Sciatic nerve (tissue), 2 donors: Measurements from ENCODE around the gene TMEM126A. TPM values are rescaled to one million over a fixed set of nuclear protein-coding genes. Genes with fewer than 3 reads are reported as not detected.
A peak's percentile ranks its signal among the peaks of the same experiment; 100 is the strongest.
"Not testable (repeated sequence)": the region's sequence is repeated elsewhere in the genome, so short reads cannot be mapped to it uniquely, and the experiment has no call there.

Source experiments
- ATAC-seq: fragments of 200-7000 bp; cut with Tn5 transposase; one replicate; pipeline ENCODE4 v1.9.1; 2020; ENCODE audit warnings: mild to moderate bottlenecking, moderate library complexity
- DNase-seq: peaks from one replicate; pipeline ENCODE4 v3.0.0-alpha.2; 2020; ENCODE audit warnings: low spot score
- intact Hi-C: fragments of 100-400 bp; cut with DNase I; formaldehyde crosslinking; loops from one replicate; pipeline ENCODE4 v1.14.2; 2022
- total RNA-seq: library from RNA; stranded (reverse); fragmentation: NEBNext Ultra II Directional; extraction: Animal tissue kit (Norgen Biotek cat#: 25700); gene quantifications from one replicate; pipeline ENCODE4 v1.2.1, GENCODE V29; 2021
- donor health status: DM: no; HTN: no; CAD: no.
- donor health status: DM: no; HTN: no; CAD: no.

The TMEM126A gene
- 23.3 TPM for total RNA-seq

DNA sequence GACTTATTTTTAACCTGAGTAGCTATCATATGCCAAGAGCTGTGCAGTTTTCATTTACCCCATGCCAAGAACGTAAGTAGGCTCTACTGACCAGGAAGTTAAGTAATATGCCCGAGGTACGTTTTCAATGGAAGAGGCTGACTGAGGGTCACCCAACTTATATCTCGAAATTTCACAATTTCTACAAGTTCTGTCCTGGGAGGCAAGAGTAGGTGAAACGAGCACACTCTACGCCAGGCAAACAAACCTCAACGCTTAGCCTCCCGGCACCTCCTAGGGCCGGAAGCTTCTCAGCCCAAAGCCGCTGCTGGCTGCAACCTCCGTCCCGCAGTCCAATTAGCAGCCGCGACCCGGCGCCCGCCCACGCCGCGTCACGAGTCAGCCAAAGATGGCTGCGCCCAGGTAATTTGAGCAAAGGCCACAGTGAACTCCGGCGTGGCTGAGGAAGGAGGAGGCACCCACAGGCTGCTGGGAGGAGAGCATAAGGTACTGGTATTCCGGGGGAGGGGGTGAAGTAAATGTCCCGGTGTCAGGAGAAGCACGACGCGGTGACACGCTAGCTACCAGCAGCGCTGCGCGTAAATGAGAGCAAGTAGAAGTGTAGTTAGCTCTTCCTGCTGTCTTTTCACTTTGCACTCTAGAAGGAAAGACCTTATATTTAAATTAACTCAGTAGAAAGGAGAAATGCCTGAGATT is at the start of gene TMEM126A:
Gene TMEM126A, plus strand, starts transcription at position 364 of the 696 bp plus-strand sequence. CDS start 2,289 bp downstream, outside the sequence.
- ATAC-seq (peak; percentile 100), DNase-seq (peak; percentile 92)
- intact Hi-C loops: no loop called here

DNA sequence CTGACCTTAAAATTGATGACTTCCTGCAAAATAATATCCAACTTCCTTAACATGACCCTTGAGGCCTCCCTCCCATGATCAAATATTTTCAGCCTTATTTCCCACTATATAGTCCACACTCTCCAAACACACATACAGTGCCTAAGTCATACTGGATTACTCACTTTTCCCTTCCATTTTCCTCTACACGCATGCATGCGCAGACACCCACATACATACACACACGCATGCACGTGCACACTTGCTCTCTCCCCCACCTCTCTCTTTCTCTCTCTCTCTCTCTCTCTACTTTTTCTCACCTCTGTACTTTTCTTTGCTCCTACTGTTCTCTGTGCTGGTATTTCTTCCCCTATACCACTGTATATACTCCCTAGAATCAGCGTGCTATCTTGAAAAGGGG is 48.7 kb upstream of the TMEM126A start:
- DNase-seq: no peak
- intact Hi-C loops: no loop called here

DNA sequence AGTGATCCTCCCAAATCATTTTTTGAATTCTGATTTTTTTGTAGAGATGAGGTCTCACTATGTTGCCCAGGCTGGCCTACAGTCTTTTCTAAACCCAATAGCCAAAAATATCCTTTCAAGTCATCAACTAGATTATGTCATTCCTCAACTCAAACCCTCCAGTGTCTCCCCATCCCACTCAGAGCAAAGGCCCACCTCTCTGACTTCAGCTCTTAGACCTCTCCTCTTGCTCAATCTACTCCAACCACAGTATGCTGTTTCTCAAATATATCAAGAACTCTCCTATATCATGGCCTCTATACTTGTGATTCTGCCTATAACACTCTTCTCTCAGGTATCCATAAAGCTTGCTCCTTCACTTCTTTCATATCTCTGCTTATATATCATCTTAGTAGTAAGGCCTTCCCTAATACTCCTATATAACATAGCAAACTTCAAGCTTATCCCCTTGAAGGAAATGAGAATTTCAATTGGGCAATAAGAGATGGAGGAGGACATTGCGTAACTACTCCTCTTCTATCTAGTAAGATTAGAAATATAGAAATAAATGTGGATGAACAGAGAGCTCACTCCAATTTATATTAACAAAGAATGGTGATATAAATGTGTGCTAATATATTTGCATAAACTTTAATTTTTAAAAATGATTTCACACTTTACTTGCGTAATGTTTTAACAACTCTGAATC is 45.1 kb upstream of the TMEM126A start:
- DNase-seq (no peak), ATAC-seq (no peak)
- intact Hi-C loops: no loop called here

More for the DNA sequence above, 48.7 kb upstream of the TMEM126A start:
- peak; percentile 10 for ATAC-seq

DNA sequence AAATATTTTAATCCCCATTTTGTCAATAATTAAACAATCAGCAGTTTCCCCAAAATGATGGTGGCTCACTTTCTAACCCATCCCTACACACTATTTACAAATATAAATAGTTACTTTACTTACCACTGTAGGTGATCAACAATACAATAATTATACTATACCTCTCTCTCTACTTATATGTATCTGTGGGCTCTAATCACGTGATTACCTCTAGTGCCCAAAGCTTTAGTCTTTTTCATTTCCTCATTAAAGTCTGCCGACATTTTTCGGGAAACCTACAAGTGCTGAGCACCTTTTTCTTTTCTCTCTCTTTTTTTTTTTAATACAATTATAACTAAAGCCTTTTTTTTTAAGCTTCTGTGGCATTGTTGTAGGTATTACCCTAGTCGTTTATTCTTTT is 44.5 kb upstream of the TMEM126A start:
- intact Hi-C loops: no loop called here
- ATAC-seq: no peak

DNA sequence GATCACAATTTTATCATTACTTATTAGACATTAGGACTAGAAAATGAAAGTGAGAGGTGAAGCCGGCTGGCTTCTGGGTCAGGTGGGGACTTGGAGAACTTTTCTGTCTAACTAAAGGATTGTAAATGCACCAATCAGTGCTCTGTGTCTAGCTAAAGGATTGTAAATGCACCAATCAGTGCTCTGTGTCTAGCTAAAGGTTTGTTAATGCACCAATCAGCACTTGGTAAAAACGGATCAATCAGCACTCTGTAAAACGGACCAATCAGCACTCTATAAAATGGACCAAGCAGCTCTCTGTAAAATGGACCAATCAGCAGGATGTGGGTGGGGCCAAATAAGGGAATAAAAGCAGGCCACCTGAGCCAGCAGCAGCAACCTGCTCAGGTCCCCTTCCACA is 41.5 kb upstream of the TMEM126A start:
- intact Hi-C loops, ATAC-seq, DNase-seq: not testable (repeated sequence)

More for the DNA sequence above, 44.5 kb upstream of the TMEM126A start:
- DNase-seq: no peak

DNA sequence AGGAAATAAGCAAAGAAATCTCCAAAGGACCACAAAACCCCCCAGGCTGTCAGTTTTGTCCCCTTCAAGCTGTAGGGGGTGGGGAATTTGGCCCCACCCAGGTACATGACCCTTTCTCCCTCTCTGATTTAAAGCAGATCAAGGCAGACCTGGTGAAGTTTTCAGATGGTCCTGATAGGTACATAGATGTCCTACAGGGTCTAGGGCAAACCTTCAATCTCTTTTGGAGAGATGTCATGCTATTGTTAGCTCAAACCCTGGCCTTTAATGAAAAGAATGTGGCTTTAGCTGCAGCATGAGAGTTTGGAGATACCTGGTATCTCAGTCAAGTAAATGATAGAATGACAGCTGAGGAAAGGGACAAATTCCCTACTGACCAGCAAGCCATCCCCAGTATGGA is 39.1 kb upstream of the TMEM126A start:
- intact Hi-C loops, DNase-seq, ATAC-seq: not testable (repeated sequence)

DNA sequence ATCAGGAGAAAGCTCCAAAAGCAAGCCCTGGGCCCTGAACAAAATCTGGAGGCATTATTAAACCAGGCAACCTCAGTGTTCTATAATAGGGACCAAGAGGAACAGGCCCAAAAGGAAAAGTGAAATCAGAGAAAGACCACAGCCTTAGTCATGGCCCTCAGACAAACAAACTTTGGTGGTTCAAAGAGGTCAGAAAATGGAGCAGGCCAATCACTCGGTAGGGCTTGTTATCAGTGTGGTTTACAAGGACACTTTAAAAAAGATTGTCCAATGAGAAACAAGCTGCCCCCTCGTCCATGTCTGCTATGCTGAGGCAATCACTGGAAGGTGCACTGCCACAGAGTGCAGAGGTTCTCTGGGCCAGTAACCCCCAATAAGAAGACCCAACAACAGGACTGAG is 38.5 kb upstream of the TMEM126A start:
- ATAC-seq, intact Hi-C loops, DNase-seq: not testable (repeated sequence)

DNA sequence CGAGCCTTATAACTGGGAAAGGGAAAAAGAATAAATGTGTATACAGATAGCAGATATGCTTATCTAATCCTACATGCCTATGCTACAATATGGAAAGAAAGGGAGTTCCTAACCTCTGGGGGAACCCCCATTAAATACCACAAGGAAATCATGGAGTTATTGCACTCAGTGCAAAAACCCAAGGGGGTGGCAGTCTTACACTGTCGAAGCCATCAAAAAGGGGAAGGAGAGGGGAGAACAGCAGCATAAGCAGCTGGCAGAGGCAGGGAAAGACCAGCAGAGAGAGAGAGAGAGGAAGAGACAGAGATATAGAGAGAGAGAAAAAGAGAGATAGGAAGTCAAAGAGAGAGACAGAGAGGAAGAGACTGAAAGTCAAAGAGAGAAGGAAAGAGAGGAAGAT is 36.1 kb upstream of the TMEM126A start:
- ATAC-seq, intact Hi-C loops, DNase-seq: not testable (repeated sequence)

DNA sequence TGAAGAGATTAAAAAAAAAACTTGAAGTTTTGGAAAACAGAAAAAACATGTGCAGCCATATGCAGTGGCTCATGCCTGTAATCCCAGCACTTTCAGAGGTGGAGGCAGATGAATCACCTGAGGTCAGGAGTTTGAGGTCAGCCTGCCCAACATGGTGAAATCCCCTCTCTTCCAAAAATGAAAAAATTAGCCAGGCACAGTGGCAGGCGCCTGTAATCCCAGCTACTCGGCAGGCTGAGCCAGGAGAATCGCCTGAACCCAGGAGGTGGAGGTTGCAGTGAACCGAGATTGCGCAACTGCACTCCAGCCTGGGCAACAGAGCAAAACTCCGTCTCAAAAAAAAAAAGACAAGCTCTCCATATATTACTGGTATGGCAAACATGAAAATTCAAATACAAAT is 28.3 kb upstream of the TMEM126A start:
- intact Hi-C loops: no loop called here
- ATAC-seq (no peak), DNase-seq (no peak)

DNA sequence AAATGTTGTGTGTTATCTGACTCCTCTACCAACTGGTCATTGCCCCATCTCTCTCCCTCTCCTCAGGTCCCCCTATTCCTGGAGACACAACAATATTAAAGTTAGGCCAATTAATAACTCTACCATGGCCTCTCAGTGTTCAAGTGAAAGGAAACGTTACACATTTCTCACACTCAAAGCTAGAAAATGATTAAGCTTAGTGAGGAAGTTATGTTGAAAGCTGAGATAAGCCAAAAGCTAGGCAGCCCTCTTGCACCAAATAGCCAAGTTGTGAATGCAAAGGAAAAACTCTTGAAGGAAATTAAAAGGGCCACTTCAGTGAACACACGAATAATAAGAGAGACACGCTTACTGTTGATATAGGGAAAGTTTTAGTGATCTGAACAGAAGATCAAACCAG is 27.5 kb upstream of the TMEM126A start:
- DNase-seq (no peak), ATAC-seq (no peak)
- intact Hi-C loops: no loop called here

DNA sequence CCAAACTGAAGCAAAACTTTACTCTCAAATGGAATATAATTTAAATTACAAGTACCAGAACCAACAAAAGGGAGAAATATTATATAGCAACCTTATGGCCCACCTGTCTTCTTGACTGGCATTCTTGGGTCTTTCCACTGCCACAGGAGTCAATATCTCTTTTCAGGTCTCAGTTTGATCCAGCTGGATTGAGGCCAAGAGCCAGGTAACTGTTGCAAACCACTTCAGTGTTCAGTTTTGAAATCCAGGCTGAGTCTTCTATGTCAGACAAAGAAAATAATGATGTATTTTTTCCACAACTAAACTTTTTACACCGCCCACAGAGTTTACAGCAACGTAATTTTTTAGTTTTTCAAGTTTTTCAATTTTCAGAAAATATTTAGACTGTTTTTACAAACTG is 21.3 kb upstream of the TMEM126A start:
- intact Hi-C loops: no loop called here
- no peak for ATAC-seq
- DNase-seq: no peak

DNA sequence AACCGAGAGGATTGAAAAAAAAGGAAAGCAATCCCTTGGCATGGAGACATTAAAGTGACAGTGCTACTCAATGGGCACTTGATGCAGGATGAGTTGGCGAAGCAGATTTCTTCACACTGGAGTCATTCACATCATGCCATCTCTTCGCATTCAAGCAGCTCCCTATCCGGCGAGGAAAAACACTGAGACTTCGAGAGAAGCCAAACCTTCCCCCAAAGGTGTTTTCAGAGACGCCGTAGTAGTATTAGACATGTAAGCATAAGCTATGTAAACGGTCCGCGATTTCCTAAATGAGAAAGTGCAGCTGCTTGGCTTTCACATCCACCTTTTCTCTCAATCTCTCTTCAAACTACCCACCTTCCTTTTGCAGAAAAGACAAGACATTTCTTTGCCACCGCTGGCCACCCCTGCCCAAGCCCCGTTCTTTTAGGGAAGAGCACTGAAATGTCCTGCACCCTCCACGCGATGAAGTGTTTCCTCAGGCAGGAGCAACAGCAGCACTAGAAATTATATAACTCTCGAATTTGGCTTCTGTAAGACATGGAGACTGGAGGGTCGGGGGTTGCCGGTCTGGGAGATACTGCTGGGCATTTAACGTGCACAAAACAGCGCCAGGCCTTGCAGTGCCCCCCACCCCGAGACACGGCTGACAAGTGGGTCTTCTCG is 20.3 kb upstream of the TMEM126A start, which contains the start of gene DLG2:
Gene DLG2, minus strand, starts transcription at position 13 of the 666 bp plus-strand sequence.
- DNase-seq (peak; percentile 60), ATAC-seq (peak; percentile 47)
- intact Hi-C loops: no loop called here

DNA sequence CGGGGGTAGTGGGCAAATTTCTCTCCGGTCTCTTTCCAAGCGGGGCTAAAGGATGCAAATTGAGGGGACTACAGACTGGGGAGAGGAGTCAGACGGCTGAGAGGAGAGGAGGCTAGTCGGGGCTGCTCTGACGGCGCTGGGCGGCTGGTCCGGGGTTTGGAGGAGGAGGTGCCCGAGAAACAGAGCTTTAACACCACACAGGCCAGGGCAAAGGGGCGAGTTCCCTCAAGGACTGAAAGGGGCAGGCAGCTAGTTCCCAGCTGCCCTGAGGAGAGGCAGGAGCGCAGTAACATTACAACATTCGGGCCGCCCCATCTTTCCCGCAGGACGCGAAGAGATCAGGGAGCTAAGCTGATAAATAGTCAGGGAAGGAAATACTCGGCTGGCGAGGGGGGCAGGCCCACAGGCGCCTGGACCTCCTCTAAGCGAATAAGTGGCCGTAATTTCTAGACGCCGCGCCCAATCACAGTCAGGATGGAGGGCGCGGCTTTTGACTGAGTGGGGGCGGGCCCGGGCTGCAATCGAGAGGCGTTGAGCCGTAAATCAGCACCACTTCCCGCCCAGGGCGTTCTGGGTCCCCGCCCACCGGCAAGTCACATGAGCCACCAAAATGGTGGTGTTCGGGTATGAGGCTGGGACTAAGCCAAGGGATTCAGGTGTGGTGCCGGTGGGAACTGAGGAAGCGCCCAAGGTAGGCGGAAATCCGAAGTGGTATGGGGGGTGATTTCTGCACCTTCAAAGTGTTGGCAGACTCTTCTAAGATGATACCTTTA is 19.6 kb upstream of the TMEM126A start, which contains the start of gene TMEM126B:
Gene TMEM126B, plus strand, starts transcription at position 596 of the 773 bp plus-strand sequence. Its CDS starts 15 bp downstream, at position 611.
- peak; percentile 100 for ATAC-seq
- intact Hi-C loops: no loop called here
- peak; percentile 99 for DNase-seq

DNA sequence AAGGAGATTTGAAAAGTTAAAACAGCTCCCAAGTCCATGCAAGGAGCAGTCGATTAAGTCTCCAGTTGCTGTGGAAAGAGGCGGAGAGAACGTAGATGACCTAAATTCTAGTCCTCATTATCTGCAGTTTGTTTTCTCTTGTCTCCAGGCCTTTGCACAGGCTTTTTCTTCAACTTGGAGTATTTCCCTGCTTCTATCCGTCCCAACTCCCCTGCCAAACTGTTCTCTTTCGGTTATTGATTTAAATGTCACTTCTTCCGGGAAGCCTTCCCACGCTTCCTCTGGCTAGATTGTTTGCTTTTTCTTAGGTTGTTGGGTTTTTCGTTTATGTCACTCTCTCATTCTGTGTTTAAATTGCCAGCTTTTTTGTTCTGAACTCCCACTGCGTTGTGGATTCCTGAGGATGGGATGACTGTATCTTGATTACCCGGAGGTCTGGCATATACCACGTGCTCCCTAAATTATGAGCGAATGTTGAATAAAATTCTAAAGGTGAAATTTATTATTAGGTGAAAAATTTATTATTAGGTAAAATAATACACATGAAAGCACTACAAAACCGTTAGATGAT is 18.9 kb upstream of the TMEM126A start:
- intact Hi-C loops: no loop called here
- no peak for ATAC-seq

DNA sequence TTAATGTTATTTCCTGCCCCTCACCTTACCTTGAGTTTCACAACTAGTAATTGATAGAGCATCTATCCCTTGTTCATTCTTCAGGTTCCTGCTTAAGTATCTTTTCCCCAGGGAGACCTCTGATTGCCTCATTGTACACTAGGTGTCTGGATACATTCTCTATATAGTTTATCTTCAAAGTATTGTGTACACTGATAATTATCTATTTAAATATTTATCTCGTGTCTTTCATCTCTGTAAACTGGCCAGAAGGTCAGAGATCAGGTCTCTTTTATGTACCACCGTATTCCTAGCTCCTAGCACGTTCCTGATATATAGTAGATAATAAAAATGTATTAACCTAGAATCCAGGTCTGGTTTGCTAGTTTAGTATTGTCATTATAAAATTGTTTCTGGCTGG is 13.0 kb upstream of the TMEM126A start:
- intact Hi-C loops: no loop called here
- no peak for ATAC-seq
- no peak for DNase-seq

More for the DNA sequence above, 18.9 kb upstream of the TMEM126A start:
- DNase-seq: no peak

DNA sequence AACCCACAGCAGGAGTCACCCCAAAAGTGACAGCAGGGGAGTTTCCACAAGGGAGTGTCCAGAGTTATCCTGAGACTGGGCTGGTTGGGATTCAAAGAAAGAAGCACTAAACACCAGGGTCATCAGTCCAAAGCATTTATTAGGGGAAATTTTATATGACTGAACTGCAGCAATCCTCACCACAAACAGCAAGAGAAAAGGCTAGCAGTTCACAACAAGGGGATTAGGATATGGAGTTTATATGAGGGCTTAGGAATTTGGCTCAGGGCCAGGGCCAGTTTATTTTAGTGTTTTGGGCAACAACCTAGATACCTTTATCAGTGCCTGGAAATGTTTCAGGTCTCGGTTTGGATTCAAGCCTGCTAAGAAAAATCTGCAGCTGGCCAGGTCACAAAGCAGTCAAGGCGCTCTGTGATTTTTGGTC is 4.6 kb upstream of the TMEM126A start:
- DNase-seq (no peak), ATAC-seq (no peak)
- intact Hi-C loops: no loop called here

DNA sequence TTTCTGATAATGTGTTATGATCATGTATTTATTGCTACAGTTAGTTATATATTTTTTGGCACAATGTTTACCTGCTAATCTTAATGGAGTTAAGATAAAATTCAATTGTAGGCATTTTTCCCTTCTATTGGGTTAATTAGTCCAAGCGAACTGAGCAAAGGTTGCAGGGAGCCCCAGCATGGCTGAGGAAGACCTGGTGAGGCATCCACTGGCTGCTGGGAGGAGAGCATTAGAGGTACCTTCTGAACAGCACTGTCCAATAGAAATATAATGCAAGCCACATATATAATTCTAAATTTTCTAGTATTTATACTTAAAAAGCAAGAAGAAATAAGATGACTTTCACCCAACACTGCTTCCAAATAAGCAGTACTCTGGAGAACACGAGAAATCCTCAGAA is 689 bp upstream of the TMEM126A start:
- intact Hi-C loops: no loop called here
- ATAC-seq: no peak
- no peak for DNase-seq

DNA sequence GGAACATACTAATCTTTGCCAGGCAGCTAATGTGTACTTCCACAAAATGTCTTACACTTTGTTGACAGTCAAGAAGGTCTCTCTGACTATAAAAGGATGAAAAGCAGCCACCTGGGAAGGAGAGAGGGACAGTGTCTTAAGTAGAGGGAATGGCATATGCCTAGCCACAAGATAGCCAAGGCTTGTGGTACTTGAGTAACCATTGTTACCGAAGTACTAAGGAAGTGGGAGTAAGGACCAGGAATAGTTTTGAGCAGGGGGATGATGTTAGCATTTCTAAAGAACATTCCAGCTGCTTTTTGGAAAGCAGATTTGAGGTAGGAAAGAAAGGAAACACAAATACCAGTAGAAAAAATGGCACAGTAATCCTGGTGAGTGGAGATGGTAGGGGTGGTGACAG is 3.4 kb downstream of the TMEM126A start:
- intact Hi-C loops: no loop called here
- ATAC-seq: no peak
- no peak for DNase-seq
